Activated naive CD8-positive, alpha-beta T cell treated with anti-CD3 and anti-CD28 coated beads, Interleukin-2, amount 10 ng/mL, durations not matched to agents 7 days and 5 days (primary cell): ENCODE data around the gene NAIF1. TPM values are rescaled to one million over a fixed set of nuclear protein-coding genes. Genes with fewer than 3 reads are reported as not detected.
"Not testable (repeated sequence)": the region's sequence is repeated elsewhere in the genome, so short reads cannot be mapped to it uniquely, and the experiment has no call there.

ENCODE experiments used
- ATAC-seq: fragments of 150-1000 bp; cut with Tn5 transposase; one replicate; pipeline ENCODE4 v1.10.0; 2021; ENCODE audit warnings: low read depth, moderate library complexity
- POLR2A ChIA-PET: fragments of 350-600 bp; sonication (Branson Sonifier 250); formaldehyde crosslinking; loops from one replicate; lab custom pipeline; 2021; ENCODE audit warnings: antibody characterized with exemption; lab: Charles Lee
- DNase-seq: peaks from one replicate; pipeline ENCODE4 v3.0.0; 2021
- H3K27ac Mint-ChIP-seq: one replicate; pipeline ENCODE4 v1.8.0; 2022; ENCODE audit warnings: mild to moderate bottlenecking, mixed read lengths
- H3K27me3 Mint-ChIP-seq: one replicate; pipeline ENCODE4 v1.8.0; 2022; ENCODE audit warnings: mild to moderate bottlenecking, moderate library complexity, mixed read lengths
- H3K36me3 Mint-ChIP-seq: one replicate; pipeline ENCODE4 v1.8.0; 2021; ENCODE audit warnings: mild to moderate bottlenecking, mixed read lengths
- H3K4me1 Mint-ChIP-seq: one replicate; pipeline ENCODE4 v1.8.0; 2021; ENCODE audit warnings: mixed read lengths
- H3K4me3 Mint-ChIP-seq: one replicate; pipeline ENCODE4 v1.8.0; 2022; ENCODE audit warnings: mild to moderate bottlenecking, moderate library complexity, mixed read lengths
- H3K9me3 Mint-ChIP-seq: one replicate; pipeline ENCODE4 v1.8.0; 2021; ENCODE audit warnings: mixed read lengths
- total RNA-seq, 2 experiments: library from RNA; stranded (reverse); gene quantifications; one replicate each; pipeline ENCODE4 v1.2.3, GENCODE V29; 2021

The NAIF1 gene
- total RNA-seq, 2 experiments from 2014 or later = 11.8 to 13.2 TPM

DNA sequence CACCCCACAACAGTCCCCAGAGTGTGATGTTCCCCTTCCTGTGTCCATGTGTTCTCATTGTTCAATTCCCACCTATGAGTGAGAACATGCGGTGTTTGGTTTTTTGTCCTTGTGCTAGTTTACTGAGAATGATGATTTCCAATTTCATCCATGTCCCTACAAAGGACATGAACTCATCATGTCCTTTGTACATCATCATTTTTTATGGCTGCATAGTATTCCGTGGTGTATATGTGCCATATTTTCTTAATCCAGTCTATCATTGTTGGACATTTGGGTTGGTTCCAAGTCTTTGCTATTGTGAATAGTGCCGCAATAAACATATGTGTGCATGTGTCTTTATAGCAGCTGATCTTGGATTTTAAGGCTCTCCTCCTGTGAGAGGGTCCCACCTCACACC is 26.3 kb downstream of the NAIF1 start:
- POLR2A ChIA-PET, H3K9me3 Mint-ChIP-seq, H3K4me3 Mint-ChIP-seq, H3K4me1 Mint-ChIP-seq, H3K36me3 Mint-ChIP-seq, DNase-seq, H3K27me3 Mint-ChIP-seq, H3K27ac Mint-ChIP-seq, ATAC-seq: not testable (repeated sequence)

DNA sequence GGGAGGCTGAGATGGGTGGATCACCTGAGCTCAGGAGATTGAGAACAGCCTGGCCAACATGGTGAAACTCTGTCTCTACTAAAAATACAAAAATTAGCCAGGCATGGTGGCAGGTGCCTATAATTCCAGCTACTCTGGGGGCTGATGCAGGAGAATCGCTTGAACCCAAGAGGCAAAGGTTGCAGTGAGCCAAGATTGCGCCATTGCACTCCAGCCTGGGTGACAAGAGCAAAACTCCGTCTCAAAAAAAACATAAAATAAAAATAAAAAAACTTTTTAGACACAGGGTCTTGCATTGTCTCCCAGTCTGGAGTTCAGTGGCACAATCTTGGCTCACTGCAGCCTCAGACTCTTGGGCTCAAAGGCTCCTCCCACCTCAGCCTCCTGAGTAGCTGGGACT is 30.6 kb downstream of the NAIF1 start:
- DNase-seq, H3K4me3 Mint-ChIP-seq, H3K27ac Mint-ChIP-seq, ATAC-seq, H3K9me3 Mint-ChIP-seq, H3K27me3 Mint-ChIP-seq, H3K36me3 Mint-ChIP-seq: not testable (repeated sequence)
- POLR2A ChIA-PET = interaction anchor here (0.7 to 18.1 kb wide), 3 partner anchors 11 to 84 kb away, joined by 3 to 389 read pairs (median 3); partner anchors contain the start of gene EEIG1
- H3K4me1 Mint-ChIP-seq = peaks cover 20% of the 10 kb centered on the region

DNA sequence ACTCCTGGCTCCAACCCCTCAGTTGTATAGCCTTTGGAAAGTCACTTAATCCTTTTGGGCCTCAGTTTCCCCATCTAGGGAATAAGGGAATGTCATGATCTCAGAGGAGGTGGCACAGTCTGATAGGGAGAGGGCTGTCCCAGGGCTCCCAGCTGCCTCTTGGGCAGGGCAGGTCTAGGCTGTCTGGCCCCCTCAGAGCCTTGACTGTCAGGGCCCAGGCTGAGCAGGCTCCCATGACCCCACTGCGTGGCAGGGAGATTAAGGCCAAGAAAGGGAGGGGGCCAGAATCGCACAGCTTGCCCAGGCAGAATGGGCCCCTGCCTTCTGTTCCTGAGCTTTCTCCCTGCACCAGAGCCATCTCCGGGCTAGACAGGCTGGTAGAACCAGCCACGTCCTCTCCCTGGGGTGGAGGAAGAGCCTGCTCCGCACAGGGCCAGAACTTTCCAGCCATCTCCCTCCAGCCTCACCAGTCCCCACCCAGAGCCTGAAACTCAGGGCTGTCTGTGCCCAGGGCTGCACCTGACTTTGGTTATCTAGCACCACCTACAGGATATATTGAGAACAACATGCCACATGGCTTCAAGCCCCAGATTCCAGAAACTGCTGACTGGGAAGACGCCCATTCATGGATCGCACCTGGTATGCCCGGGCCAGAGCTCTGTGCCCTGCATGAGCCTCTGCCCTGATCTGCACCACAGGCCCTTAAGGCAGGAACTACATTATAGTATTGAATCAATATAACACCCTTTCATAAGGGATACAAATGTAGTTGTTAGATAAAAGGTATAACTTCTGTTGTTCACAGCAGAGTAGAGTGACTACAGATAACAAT is 32.1 kb downstream of the NAIF1 start:
- no peak overlapping the region for H3K4me3 Mint-ChIP-seq
- POLR2A ChIA-PET = interaction anchor here (0.6 to 18.1 kb wide), 10 partner anchors 9 to 93 kb away, joined by 3 to 389 read pairs (median 4); partner anchors contain the start of gene EEIG1

DNA sequence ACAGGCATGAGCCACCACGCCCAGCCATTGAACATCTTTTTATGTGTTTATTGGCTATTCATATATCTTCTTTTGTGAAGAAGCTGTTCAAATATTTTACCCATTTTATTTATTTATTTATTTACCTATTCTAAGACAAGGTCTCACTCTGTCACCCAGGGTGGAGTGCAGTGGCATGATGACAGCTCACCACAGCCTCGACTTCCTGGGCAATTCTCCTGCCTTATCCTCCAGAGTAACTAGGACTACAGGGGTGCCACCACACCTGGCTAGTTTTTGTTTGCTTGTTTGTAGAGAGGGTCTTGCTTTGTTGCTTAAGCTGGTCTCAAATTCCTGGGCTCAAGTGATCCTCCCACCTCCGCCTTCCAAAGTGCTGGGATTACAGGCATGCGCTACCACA is 33.5 kb downstream of the NAIF1 start:
- H3K4me3 Mint-ChIP-seq = peak overlapping the region; percentile 61
- POLR2A ChIA-PET = interaction anchor here (0.8 to 18.1 kb wide), 5 partner anchors 9 to 90 kb away, joined by 3 to 389 read pairs (median 3); partner anchors contain the start of gene EEIG1
- DNase-seq = no peak
- H3K9me3 Mint-ChIP-seq = no peaks in the 10 kb centered on the region
- no peaks in the 10 kb centered on the region for H3K36me3 Mint-ChIP-seq
- H3K4me1 Mint-ChIP-seq = peaks cover 36% of the 10 kb centered on the region
- no peaks in the 10 kb centered on the region for H3K27me3 Mint-ChIP-seq
- H3K27ac Mint-ChIP-seq = peak overlapping the region; percentile 79
- no peak for ATAC-seq

More for the DNA sequence above, 32.1 kb downstream of the NAIF1 start:
- DNase-seq = peak; percentile 66
- peak; percentile 62 for ATAC-seq
- Mint-ChIP-seq H3K9me3 (no peaks in the 10 kb centered on the region), H3K27me3 (no peaks in the 10 kb centered on the region), H3K4me1 (peaks cover 28% of the 10 kb centered on the region), H3K27ac (peak overlapping the region; percentile 76), H3K36me3 (no peaks in the 10 kb centered on the region)

DNA sequence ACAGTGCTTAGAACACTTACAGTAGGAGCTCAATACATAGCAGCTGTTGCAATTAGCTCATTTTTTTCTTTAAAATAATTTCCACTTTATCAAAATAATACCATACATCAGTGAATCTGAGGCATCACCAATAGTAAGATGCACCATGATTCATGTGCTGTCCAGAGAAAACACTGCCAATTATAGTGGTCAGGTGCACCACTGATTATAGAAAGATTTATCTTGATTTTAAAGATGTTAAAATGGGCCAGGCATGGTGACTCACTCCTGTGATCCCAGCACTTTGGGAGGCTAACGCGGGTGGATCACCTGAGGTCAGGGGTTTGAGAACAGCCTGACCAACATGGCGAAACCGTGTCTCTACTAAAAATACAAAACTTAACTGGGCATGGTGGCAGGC is 39.4 kb downstream of the NAIF1 start:
- Mint-ChIP-seq H3K27ac (peak overlapping the region; percentile 90), H3K4me1 (peaks cover 75% of the 10 kb centered on the region)

DNA sequence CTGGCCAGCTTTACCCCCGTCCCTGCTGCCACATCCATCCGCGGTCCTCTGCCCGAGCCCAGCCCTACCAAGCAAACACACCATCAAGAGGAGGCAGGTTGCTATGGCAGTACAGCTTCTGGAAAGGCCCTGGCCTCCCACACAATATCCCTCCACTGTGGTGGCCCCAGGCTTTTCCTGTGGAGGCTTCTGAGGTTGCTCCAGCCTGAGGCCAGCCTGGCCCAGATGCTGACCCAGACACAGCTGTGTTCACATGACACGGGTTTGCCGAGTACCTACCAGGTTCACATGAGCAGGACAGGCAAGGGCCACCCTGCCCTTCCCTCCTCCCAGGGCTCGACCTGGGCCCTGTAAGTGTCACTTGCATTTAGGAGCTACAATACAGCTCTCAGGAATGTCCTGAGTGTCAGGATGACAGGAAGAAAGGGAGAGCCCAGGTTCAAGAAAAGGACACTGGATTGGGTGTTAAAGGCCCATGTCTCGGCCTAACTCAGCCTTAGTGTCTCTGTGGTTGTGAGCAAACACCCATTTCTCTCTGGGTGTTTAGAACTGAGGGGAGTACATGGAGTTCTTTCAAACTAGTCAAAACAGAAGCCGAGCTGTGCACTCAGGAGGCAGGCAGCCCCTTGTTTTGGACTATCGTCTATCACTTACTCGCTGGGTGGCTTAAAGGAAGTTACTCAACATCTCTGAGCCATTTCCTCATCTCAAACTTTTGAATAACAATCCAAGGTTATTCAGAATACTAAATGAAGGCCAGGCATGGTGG is 40.2 kb downstream of the NAIF1 start:
- ATAC-seq = peak; percentile 8
- Mint-ChIP-seq H3K9me3 (no peaks in the 10 kb centered on the region), H3K27me3 (no peaks in the 10 kb centered on the region), H3K27ac (peak overlapping the region; percentile 96), H3K36me3 (no peaks in the 10 kb centered on the region), H3K4me3 (peak overlapping the region; percentile 79), H3K4me1 (peaks cover 80% of the 10 kb centered on the region)
- DNase-seq = peak; percentile 64
- POLR2A ChIA-PET = interaction anchor here (1.0 to 18.1 kb wide), 12 partner anchors 8 to 73 kb away, joined by 3 to 389 read pairs (median 7); partner anchors contain the start of genes EEIG1, NAIF1 and SLC25A25

More for the DNA sequence above, 39.4 kb downstream of the NAIF1 start:
- H3K9me3 Mint-ChIP-seq = no peaks in the 10 kb centered on the region
- no peak for ATAC-seq
- peak overlapping the region; percentile 66 for H3K4me3 Mint-ChIP-seq
- H3K36me3 Mint-ChIP-seq = no peaks in the 10 kb centered on the region
- no peaks in the 10 kb centered on the region for H3K27me3 Mint-ChIP-seq
- DNase-seq = no peak
- POLR2A ChIA-PET = interaction anchor here (0.7 to 18.1 kb wide), 10 partner anchors 20 to 524 kb away, joined by 3 to 389 read pairs (median 7); partner anchors contain the start of gene EEIG1

DNA sequence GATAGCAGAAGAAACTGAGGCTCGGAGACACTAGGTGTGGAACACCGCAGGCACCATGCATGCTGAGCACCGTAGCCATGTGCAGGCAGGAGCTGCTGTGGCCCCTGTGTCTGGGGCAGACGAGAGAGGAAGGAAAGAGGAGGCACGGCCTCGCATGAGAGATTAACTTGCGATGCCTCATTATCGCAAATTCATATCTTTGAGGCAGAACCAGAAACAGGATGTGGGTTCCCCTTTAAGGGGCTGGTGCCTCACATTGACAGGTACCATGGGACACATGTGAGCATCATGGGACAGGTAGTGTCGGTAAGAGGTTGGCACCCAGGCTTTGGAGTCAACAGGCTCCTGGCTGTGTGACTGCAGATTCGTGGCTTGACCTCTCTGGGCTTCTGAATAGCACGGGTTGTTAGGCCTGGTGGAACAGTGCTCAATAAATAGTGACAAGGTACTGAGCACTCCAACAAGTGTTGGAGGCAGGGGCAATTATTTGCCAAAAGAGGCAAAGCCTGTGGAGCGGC is 40.8 kb downstream of the NAIF1 start:
- Mint-ChIP-seq H3K9me3 (no peaks in the 10 kb centered on the region), H3K36me3 (no peaks in the 10 kb centered on the region), H3K4me1 (peaks cover 79% of the 10 kb centered on the region), H3K27me3 (no peaks in the 10 kb centered on the region), H3K27ac (peak overlapping the region; percentile 96), H3K4me3 (peak overlapping the region; percentile 79)
- DNase-seq (peak; percentile 71), ATAC-seq (peak; percentile 73)
- POLR2A ChIA-PET = interaction anchor here (0.5 to 18.1 kb wide), 14 partner anchors 8 to 125 kb away, joined by 3 to 389 read pairs (median 7); partner anchors contain the start of genes EEIG1, NAIF1 and SLC25A25

DNA sequence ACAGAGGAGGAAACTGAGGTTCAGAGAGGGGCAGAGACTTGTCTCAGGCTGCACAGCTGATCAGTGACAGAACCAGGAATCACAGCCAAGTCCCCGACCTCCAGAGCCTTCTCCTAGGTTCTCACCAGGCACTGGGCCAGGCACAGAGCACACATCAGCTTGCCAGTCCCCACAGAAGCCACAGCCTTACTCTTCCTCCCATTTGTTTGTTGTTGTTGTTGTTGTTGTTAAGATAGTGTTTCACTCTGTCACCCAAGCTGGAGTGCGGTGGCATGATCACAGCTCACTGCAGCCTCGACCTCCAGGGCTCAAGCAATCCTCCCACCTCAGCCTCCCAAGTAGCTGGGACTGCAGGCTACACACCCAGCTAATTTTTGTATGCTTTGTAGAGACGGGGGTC is 41.4 kb downstream of the NAIF1 start:
- Mint-ChIP-seq H3K36me3 (no peaks in the 10 kb centered on the region), H3K4me3 (peak overlapping the region; percentile 79), H3K4me1 (peaks cover 79% of the 10 kb centered on the region), H3K27ac (peak overlapping the region; percentile 96), H3K9me3 (no peaks in the 10 kb centered on the region), H3K27me3 (no peaks in the 10 kb centered on the region)
- POLR2A ChIA-PET = interaction anchor here (0.5 to 18.1 kb wide), 13 partner anchors 8 to 125 kb away, joined by 3 to 389 read pairs (median 6); partner anchors contain the start of genes EEIG1, NAIF1 and SLC25A25
- peak; percentile 0 for ATAC-seq
- DNase-seq = no peak

DNA sequence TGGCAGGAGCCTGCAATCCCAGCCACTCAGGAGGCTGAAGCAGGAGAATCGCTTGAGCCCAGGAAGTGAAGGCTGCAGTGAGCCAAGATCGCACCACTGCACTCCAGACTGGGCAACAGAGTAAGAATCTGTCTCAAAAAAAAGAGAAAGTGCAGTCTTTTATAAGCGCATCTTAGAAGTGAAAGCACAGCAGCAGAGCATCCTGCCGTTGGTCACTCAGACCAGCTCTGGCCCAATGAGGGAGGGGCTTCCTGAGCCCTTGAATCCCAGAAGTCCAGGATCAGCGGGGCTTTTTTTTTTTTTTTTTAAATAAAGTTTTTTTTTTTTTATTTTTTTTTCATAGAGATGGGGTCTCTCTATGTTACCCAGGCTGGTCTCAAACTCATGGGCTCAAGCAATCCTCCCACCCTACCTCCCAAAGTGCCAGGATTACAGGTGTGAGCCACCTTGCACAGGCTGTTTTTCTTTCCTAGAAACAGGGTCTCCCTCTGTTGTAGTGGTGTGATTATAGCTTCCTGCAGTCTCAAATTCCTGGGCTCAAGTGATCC is 42.3 kb downstream of the NAIF1 start:
- DNase-seq (no peak), ATAC-seq (no peak)
- no peaks in the 10 kb centered on the region for H3K9me3 Mint-ChIP-seq
- POLR2A ChIA-PET = interaction anchor here (0.6 to 18.1 kb wide), 8 partner anchors 9 to 723 kb away, joined by 3 to 389 read pairs (median 6); partner anchors contain the start of genes EEIG1 and NAIF1
- H3K4me1 Mint-ChIP-seq = peaks cover 76% of the 10 kb centered on the region
- peak overlapping the region; percentile 79 for H3K4me3 Mint-ChIP-seq
- H3K27ac Mint-ChIP-seq = peak overlapping the region; percentile 96
- no peaks in the 10 kb centered on the region for H3K36me3 Mint-ChIP-seq
- no peaks in the 10 kb centered on the region for H3K27me3 Mint-ChIP-seq

DNA sequence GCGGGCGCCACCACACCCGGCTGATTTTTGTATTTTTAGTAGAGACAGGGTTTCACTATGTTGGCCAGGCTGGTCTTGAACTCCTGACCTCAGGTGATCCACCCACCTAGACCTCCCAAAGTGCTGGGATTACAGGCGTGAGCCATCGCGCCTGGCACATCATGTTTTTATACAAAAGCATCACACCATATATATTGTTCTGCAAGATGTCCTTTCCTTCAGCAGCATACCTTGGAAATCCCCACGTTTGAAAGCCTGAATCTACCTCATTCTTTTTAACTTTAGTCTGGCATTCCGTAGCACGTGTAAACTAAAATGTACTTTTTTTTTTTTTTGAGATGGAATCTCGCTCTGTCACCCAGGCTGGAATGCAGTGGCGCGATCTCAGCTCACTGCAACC is 43.4 kb downstream of the NAIF1 start:
- POLR2A ChIA-PET = interaction anchor here (18.1 kb wide), 1 partner anchor 48 kb away, joined by 389 read pairs; the partner anchor contains the start of gene EEIG1
- not testable (repeated sequence) for H3K9me3 Mint-ChIP-seq, H3K36me3 Mint-ChIP-seq, DNase-seq, H3K4me3 Mint-ChIP-seq, ATAC-seq, H3K27me3 Mint-ChIP-seq
- Mint-ChIP-seq H3K27ac (peak overlapping the region; percentile 61), H3K4me1 (peaks cover 69% of the 10 kb centered on the region)

DNA sequence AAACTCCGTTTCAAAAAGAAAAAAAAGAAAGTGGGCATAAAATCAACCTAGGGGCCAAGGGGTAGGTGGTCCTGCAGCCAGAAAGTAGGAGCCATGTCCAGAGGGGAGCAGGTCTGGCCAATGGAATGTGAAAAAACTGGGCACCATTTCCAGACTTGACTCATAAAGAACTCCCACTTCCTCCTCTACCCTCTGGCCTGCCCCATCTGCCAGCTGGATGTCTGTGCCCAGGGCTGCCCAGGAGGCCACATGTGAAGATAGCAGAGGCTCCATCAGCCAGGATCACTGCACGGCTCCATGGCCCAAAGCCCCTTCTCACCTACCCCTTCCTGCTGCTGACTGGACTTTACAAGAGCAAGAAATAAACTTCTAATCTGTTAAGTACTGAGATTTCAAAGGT is 44.2 kb downstream of the NAIF1 start:
- H3K4me3 Mint-ChIP-seq = no peak overlapping the region
- no peak for DNase-seq
- POLR2A ChIA-PET = interaction anchor here (0.7 to 18.1 kb wide), 6 partner anchors 8 to 48 kb away, joined by 3 to 389 read pairs (median 6); partner anchors contain the start of gene EEIG1

DNA sequence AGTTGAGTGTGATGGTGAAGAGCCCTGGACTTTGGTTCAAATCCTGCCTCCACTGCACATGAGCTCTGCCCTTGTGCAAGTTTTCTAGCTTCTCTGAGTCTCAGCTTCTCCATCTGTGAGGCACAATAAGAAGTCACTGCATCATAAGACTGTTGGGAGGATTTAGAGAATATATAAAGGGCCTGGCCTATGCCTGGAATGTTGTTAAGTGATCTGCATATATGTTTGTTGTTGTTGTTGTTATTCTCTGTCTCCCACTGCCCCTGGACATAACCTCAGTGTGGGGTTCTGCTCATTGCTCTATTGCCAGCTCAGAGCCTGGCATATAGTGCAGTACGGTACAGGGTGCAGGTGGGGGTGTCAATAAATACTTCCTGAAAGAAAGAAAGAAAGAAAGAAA is 46.0 kb downstream of the NAIF1 start:
- peaks cover 46% of the 10 kb centered on the region for H3K4me1 Mint-ChIP-seq
- H3K27ac Mint-ChIP-seq = peak overlapping the region; percentile 40
- H3K4me3 Mint-ChIP-seq = no peak overlapping the region
- H3K9me3 Mint-ChIP-seq = no peaks in the 10 kb centered on the region
- POLR2A ChIA-PET = interaction anchor here (0.8 to 18.1 kb wide), 2 partner anchors 14 to 46 kb away, joined by 4 to 389 read pairs; partner anchors contain the start of gene EEIG1
- H3K27me3 Mint-ChIP-seq = no peaks in the 10 kb centered on the region
- no peaks in the 10 kb centered on the region for H3K36me3 Mint-ChIP-seq
- ATAC-seq (no peak), DNase-seq (no peak)

More for the DNA sequence above, 44.2 kb downstream of the NAIF1 start:
- H3K4me1 Mint-ChIP-seq = peaks cover 62% of the 10 kb centered on the region
- H3K9me3 Mint-ChIP-seq = no peaks in the 10 kb centered on the region
- ATAC-seq = no peak
- no peaks in the 10 kb centered on the region for H3K36me3 Mint-ChIP-seq
- no peaks in the 10 kb centered on the region for H3K27me3 Mint-ChIP-seq
- peak overlapping the region; percentile 21 for H3K27ac Mint-ChIP-seq
